Activated naive CD4-positive, alpha-beta T cell treated with anti-CD3 and anti-CD28 coated beads, Interleukin-2, amount 50 U/mL, for 16 hours (primary cell): ENCODE results near the gene ACADVL.
"Not testable (repeated sequence)": the region's sequence is repeated elsewhere in the genome, so short reads cannot be mapped to it uniquely, and the experiment has no call there.

Experiments used
- DNase-seq: peaks from one replicate; pipeline ENCODE4 v3.0.0-alpha.2; 2020

ACADVL gene

DNA sequence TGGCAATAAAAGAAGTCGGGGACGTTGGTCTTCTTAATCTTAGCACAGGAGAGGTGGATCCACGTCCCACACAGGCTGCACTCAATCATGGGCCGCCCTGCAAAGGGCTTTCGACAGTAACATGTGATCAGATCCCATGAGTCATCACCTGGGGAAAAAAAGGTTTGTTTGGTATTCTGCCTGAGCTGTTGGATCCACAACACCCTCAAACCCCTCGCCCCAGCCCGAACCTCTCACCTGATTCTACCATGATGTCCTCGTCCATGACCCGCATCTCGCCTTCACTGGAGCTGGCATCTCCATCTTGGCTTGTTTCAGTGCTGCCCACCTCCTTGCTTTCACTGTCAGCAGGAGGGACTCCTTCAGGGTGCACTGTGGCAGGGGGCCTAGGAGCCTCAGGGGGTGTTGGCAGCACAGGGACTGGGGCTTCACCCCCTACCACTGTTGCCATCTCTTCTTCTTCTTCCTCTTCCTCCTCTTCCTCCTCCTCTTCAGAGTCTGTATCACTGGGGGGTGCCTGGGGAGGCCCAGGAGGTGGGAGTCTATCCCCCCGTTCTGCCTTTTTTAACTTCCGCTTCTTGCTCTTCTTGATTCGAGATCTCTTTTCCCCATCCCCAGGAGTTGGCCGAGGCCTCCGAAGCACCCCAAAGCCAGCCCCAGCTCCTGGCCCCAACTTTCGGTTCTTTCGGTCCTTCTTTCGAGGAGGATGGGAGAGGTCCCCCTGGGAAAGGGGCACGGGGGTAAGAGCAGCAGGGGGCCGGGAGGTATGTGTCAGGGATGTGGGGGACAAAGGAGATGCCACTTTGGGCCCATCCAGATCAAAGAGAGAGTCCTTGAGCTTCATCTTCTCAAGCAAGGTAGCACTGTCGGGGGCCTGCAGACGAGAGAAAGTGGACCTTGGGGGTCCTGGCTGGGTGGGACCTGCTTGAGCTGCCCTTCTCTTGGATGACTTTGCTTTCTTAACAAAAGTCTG is 16.2 kb downstream of the ACADVL start:
- no peak for DNase-seq

DNA sequence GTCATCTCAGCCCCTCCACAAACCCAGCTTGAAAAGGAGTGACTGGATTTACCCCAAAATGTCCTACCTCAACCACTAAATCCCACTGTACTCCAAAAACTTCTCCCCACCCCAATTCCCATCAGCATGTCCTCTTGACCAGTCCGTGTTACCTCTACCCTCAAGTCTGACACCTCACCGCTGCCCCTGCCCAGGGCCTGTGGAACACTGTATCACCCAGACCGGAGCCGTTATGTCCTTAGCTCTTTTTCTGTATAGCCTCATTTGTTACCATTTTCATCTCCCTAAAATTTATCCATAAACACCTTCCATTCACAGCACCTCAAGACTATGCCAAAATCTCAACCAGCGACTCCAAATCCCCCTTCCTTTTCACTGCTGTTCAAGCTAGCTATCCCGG is 17.1 kb downstream of the ACADVL start:
- no peak for DNase-seq

DNA sequence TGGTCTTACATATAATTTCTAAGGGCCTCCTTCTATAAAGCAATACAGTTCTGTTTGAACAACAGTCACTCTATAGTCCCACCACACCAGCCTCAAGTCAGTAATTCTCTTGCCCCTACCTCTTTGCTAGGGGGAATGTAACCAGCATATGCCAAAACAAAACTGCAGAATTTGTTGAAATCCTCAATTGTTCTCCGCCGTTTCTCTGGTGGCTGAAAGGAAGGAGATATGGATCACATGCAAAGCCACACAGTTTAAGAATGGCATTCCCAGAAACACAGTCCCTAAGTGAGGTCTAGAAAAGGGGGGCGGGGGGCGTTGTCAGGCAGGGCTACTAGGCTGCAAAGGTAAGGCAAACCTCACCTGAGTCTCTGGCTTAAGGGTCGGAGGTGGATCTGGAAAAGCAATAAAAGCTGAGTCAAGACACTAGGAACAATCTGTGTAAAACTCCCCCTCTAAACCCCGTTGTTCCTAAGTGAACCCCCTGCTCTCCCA is 17.6 kb downstream of the ACADVL start:
- no peak for DNase-seq

DNA sequence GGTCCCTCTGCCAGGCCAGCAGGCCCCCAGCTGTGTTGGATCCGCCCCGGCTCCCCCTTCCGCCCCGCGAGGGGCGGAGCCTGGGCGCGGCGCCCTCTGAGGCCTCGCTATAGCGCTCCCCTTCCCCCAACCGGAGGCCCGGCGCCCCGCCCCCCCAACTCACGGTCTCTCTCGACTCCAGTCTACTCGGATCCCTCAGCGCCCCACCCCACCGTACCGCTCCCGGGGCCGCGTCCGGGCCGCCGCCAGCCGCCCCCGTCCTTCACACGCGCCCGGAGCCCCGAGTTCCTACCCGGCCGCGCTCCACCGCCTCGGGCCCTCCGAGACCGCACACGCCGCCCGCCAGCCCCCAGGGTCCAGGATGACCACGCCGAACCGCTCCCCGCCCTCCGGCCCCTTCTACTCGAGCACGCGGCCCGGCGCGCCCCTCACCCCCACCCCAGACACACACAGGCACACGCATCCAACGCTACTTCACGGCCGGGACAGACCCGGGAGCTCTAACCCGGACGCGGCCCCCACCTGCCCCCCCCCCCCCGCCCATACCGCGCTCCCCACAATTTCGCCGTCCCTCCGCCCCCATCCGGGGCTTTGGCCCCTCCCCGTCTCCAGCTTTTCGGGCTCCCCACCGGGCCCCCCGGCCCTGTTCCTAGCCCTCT is 18.2 kb downstream of the ACADVL start:
- DNase-seq, result peak; percentile 86

DNA sequence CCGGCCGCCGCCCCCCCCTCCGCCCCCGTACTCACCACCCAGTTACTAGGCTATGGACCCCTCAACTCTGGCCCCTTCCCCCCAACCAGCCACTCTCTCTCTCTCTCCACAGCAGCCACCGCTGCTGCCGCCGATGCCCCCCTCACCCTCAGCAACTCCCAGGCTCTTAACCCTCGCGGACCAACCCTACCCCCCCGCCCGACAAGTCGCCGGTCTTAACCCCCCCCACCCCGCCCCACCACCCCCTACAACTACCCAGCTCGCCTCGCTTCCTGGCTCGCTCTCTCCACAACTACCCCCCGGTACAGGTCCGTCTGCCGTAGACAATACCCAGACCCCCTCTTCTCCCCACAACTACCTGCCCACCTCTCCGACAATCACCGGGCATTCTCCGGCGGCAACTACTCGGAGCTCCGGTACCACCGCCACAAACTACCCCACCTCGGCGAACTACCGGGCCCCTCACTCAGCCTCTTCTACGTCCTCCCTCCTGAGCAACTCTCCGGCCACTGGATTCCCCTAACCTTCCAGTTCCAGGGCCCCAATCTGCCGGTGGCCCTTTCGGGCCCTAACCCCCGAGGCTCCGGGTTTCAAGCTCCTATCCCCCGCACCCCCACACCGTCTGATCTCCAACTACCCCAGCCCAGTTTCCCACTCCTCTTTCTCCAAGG is 18.8 kb downstream of the ACADVL start:
- peak; percentile 44 for DNase-seq

DNA sequence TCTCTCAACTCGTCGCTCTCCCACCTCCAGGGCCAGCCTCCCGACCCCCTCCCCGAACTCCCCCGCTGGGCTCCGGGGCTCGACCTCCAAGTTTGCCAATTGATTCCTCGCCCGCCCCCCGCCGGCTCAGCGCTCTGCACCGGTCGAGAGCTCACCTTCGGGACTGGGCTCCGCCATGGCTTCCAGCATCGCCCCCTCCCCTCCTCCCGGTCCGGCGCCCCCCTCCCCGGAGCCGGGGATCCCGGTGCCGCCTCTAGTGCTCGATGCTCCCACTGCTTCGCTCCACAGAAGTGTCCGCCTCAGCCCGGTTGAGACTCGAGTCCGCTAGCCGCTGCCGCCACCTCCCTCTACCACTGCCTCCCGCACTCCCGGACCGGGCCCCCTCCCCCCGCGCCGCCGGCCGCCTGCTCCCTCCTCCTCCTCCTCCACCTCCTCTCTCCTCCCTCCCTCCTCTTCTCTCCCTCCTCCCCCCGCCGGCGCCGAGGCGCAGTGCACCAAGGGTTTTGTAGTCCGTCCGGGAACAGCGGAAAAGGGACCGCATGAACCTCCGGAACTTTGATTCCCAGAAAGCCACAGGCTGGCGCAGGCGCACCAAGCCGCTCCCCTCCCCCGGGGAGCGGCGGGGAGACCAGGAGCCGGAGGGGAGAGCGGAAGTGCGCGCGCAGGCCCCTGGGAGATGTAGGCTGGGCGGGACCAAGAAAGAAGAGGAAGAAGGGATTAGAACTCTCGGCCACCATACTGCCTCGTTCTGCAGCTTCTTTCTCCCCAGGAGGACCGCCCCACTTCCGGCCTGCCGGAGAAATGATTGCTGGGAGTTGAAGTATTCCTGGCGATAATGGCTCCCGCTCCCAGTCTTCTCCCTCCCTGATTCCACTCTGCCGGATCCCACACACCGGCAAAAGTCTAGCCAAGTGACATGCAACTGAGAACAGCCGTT is 19.6 kb downstream of the ACADVL start, which contains the start of gene PHF23:
PHF23 (minus strand) TSS at position 367 of the 937 bp plus-strand sequence; CDS start at position 189, 178 bp downstream.
- DNase-seq, result peak; percentile 97

DNA sequence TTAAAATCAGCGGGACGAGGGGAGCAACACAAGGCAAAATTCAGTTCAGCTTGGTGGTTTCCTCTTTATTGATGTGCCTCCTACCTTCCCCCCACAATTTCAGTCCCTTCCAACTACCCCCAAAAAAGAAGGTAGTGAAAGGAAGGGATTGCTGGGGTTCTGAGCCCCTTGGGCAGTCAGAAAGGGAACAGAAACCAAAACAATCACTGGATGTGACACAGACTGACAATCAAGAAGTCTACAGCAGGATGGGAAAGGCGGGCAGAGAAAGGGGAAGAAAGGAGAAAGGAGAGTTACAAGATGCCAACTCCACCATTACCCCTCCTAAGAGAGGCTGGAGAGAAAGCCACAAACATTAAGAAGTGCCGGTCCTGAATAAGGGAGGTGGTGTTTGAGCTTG is 20.6 kb downstream of the ACADVL start:
- no peak for DNase-seq

DNA sequence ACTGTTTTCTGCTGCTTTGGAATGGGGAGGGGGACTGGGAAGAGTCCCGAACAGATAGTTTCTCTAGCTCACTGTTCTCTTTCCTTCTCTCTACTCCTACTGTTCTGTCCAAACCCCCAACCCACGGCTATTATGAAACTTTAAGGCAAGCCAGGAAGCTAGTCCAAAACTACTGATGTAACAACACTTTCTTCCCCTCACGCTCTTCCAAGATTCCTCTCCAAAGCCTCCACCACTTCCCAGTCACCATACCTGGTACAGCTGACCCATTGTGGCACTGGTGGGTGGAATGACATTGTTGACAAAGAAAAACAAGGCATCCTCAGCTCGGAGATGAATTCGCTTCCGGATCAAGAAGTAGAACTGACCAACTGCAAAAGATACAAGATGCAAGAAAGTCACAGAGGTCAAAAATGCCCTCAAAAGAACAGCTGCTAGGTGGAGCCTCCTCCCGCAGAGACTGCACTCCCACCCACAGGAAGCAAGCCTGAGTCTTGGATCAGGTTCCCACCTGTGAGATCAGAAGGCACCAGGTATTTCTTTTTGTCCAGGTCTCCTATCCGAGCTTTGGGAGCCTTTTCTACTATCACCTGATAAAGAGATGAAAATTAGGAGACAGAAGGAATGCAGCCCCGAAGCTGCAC is 21.5 kb downstream of the ACADVL start:
- DNase-seq, result no peak

DNA sequence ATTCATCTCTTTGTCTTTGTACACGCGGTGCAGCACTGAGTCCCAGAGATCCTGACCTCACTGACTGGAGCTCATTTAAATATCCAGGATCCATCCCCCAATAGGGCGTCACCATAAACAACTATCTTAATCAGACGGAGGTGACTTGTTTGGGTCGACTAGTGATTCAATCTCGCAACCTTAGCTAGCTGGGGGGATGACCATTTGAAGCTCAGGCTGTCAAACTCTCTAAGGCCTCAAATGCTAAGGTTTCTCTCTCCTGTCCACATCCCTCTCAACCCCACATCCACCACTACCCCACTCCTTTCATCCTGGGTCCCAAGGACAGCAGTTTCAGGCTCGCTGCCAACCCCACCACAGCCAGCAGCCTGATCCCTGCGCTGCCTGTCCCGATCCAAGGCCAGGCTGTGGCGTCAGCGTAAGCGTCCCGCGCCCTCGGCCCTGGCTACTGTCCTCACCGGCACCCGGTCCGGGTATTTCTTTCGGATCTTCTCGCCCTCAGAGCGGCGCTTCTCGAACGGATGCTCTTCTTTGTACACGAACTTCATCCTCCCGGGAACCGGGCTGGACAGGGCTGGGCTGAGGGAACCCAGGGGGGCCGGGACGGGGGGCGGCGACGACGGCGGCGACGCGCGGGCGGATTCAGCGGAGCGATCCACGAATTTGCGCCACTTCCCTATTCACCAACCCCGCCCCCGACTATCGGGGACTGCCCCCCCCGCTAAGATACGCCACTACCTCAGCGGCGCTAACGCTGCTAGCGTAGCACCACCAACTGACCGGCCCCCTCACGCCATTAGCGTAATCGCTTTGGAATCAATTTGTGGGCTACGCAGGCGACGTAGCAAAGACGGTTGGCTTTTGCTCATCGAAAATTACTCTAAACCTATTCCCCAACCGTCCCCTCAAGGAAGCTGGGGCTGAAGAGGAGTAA is 22.3 kb downstream of the ACADVL start, which contains the start of gene GABARAP:
GABARAP (minus strand) TSS at position 667 of the 934 bp plus-strand sequence; CDS start at position 548, 119 bp downstream.
- DNase-seq, result peak; percentile 90

DNA sequence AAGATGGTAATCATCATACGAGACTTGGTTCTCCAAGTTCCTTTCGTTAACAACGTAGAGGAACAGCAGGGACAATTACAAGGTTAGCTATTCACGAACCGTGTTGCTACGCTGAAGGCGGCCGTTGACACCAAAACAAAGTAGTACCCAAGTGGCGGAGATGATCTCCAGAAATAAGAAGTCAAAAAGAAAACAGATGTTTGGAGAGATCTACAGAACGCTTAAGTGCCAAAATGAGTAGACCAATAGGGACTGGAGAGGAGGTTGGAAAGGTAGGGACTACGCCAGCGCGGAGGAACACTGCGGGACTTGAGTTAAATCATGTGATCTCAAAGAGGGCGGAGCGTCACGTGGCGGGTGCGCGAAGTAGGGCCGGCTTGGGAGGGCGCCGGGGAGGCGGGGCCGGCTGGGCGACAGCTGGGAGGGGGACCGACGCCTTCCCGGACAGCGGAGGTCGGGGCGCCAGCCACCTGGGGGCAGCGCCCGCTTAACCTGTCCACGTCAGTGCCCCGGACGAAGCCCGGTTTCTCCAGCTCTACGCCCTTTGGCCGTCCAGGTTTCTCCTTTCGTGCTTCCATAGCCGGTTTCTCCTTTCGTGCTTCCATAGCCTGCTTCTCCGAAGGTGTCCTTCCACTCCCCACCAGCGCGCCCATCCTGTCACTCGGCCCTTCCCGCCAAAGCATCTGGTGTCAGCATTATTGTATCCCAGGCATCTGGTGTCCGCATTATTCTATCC is 23.1 kb downstream of the ACADVL start:
- DNase-seq, result peak; percentile 91

DNA sequence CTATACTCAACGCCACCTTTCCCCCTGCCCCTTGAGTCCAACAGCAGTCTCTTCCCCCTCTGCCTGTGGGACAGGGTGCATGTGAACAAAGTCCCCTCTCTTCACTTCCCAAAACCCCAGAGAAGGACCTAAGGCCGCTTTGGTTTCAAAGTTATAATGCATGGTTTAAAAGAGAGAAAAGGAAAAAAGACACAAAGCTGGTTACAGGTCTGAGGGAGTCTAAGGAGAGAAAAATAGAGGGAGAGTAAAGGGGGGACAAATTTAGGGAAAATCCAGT is 23.7 kb downstream of the ACADVL start:
- DNase-seq, result no peak

DNA sequence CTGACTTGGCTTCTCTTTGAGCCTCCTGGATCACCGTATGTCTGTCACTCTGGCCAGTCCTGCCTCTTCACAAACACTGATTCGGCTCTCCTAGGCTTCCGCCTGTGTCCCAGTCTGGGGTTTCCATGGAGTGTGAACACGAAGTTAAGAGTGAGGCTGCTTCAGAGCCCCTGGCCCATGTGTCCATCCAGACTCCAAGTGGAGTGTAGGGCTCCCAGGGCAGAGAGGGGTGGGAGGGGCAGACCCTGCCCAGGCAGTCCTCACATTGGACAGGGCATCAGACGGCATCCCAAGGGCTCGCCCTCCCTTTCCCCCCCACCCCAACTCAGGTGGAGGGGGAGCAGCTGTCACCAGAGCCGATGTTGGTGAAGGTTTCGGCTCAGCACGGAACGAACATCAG is 24.1 kb downstream of the ACADVL start:
- not testable (repeated sequence) for DNase-seq

DNA sequence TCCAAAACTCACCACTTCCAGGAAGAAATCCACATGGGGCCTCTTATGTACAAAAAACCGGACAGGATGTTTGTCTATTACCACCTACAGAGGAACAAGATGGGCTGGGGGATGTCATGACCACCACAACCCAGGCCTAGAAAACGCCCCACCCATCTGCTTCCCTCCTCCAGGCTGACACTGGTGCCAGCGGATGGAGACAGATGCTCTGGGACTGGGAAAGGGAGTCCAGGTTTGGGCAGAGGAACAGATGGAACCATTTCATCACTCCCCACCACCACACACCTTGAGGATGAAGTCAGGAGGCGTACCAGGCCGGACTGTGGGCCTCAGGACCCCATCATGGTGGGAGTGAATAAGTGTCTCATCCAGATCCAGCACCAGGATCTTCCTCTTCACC is 27.0 kb downstream of the ACADVL start:
- no peak for DNase-seq

DNA sequence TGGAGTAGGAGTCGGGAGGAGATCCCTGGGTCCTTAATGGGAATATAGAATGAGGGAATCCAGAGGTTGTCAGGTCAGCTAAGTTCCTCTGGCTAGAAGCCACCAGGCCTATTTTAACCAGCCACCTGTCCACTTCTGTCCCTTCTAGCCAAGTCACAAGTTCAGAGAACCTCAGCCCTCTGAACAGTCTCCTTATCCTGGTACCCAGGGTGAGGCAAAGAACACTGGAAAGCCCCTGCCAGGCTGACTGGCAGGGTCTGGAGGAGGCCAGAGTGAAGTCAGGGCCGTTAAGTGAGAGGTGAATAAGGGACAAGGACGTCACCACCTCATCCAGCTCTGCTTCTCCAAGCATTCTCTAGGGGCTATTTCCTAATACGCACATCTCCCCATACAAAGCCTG is 29.1 kb downstream of the ACADVL start:
- DNase-seq, result no peak

DNA sequence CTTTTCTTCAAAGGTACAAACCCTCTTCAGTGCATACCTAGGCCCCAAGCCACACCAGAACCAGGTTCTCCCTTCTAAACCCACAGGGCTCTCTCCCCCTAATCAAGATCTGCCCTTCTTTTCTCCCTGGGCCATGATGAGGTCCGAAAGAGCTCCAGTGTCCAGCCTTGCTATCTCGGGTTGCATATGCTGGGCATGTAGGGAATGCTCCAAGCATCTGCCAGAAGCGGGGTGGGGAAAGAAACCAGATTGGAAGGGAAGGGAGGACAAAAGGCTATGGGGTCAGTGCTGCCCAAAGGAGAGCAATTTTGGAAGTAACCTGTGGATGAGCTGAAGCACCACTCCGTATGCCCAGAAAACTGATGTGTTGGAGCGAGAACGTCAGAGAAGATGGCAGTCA is 29.5 kb downstream of the ACADVL start:
- no peak for DNase-seq

DNA sequence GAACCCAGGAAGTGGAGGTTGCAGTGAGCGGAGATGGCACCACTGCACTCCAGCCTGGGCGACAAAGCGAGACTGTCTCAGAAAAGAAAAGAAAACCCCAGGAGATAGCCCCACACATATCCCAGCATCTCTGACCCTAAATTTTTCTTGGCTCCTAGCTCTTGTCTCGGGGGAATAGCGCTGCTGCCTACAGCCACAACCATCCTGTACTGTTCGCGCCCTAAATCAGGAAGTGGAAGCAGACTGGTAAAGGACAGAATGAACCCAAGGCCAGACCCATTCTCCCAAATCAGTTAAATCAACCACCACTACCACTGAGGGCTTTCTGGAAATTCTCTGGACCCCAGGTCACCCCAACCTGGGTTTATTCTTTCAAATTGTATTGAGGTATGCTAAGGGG is 30.1 kb downstream of the ACADVL start:
- no peak for DNase-seq

DNA sequence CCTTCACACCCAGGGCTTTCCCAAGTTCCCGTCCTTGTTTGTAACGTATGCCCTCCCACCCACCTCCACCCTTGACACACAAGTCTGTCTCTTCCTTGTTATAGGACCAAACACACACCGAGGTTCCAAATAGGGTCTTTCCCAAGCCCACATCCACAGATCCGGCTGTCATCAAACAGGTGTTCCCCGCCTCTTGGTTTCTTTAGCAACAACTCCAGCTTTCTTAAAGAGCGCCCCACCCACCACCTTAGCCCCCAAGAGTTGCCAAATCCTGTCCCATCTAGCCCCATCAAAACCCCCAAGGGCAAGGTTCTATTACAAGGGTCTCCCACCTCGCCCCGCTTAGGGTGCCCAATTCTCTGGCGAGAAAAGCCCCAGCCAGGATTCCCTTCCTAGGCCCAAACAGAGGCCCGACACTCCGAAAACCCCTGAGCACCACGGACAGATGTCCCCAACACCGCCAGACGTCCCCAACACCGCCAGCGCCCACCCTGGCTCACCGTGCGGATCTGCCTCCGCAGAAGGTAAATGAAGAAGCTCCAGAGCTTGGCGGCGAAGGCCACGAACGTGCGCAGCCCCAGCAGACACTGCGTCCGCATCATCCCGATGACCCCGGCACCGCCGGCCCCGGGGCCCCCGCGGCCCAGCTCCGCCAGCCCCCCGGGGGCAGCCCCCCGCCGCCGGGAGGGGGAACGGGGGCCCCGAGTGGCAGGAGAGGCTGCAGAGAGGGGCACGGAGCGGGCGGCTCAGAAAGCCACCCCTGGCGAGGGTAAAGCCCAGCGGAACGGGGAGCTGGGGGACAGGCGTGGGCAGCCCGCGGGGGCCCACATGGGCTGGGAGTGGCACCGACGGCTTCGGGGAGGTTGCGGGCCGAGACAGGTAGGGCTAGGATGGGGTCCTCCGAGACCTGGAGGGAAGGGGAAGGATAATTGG is 31.2 kb downstream of the ACADVL start:
- no peak for DNase-seq

DNA sequence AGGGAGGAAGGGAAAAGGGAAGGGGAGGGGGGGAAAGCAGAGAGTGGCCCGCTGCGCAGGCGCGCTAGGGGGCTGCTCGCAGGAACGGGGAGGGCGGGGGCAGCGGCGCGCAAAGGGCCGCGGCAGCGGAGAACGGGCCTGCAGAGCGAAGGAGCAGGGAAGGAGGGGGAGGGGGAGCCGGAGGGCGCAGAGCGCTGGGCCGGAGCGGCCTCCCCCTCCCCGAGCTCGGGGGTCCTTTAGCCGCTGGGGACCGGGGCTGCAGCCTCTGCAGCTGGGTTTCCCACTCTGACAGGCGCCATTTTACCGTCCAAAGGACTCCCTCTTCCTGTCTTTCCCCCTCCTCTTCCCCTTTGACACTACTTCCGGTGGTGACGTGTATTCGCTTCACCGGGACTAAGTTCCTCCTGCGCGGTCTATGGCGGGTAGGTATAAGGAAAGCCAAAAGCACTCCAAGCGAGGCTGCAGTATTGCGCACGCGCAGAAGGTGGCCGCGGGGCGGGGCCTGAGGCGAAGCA is 32.0 kb downstream of the ACADVL start, which contains the start of gene CTDNEP1:
CTDNEP1 (minus strand) TSS at position 74 of the 515 bp plus-strand sequence. CDS start 438 bp downstream, outside the sequence.
- DNase-seq, result peak; percentile 95
